Neural crest cell (in vitro differentiated cells): ENCODE data around the gene NEK7. TPM values are rescaled to one million over a fixed set of nuclear protein-coding genes. Genes with fewer than 3 reads are reported as not detected.

Experiments used
- DNase-seq: peaks from one replicate; pipeline ENCODE4 v3.0.0; 2021; ENCODE audit warnings: low read depth, mixed read lengths, low spot score
- H3K27ac Mint-ChIP-seq: one replicate; pipeline ENCODE4 v1.8.0; 2021; ENCODE audit warnings: mild to moderate bottlenecking, mixed read lengths; ENCODE audit not compliant: unreplicated experiment
- H3K27me3 Mint-ChIP-seq: 2 replicates; pipeline ENCODE4 v1.8.0; 2021; ENCODE audit warnings: low read depth, mild to moderate bottlenecking, mixed read lengths
- H3K36me3 Mint-ChIP-seq: 2 replicates; pipeline ENCODE4 v1.8.0; 2021; ENCODE audit warnings: low read depth, mild to moderate bottlenecking, mixed read lengths
- H3K4me1 Mint-ChIP-seq: 2 replicates; pipeline ENCODE4 v1.8.0; 2021; ENCODE audit warnings: mixed read lengths
- H3K4me3 Mint-ChIP-seq: one replicate; pipeline ENCODE4 v1.8.0; 2021; ENCODE audit warnings: mild to moderate bottlenecking, mixed read lengths
- H3K9me3 Mint-ChIP-seq: 2 replicates; pipeline ENCODE4 v1.8.0; 2021; ENCODE audit warnings: mixed read lengths
- total RNA-seq: library from RNA; stranded (reverse); gene quantifications from 2 replicates; pipeline ENCODE4 v1.2.1, GENCODE V29; 2021
- TF ChIP-seq, protein P1 (sequence below): fragments of 200-600 bp; sonication (generic); conservative IDR thresholded peaks from 2 replicates; pipeline ENCODE4 v1.5.0; 2021; ENCODE audit warnings: antibody characterized with exemption, mild to moderate bottlenecking

The NEK7 gene
- total RNA-seq, 1 donor from 2014 or later: 12.5 TPM

DNA sequence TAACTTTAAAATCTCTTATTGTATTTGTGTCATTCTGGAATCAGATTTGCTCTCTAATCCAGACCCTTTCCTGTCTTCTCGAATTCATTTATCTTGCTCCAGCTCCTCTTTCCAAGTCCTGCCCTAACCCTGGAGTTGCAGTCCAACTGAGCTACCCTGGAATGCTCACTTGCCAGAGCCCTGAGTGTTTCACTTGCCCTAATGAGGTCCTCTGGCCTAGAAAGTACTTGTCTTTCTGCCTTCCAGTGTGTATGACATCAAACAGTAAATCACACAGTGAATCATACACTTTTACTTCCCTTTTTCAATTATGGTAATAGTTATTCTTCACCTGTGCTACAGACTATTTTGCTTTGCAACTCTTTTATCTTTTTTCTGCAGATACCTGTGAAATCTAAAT lies 96.9 kb downstream of the NEK7 start:
- Mint-ChIP-seq H3K4me3 (no peak overlapping the region), H3K4me1 (no peaks in the 10 kb centered on the region), H3K27me3 (no peaks in the 10 kb centered on the region)

DNA sequence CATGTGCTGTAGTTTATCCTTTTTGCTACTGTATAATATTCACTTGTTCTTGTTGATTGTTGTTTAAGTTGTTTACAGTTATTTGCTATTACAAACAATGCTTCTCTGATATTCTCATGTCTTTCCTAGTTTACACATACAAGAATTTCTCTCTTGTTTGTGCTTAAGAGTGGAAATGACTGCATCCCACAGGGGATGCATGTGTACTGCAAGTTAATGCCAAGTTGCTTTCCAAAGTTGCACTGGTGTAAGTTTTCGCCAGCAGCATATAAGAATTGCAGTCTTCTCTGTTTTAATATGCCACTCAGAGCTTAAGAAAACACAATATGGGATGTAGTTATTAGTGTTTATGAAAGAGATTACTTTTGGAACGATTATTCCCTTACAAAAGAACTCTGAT lies 97.7 kb downstream of the NEK7 start:
- no peak overlapping the region for H3K27ac Mint-ChIP-seq
- H3K27me3 Mint-ChIP-seq: no peaks in the 10 kb centered on the region
- H3K36me3 Mint-ChIP-seq: peaks cover 4% of the 10 kb centered on the region
- no peaks in the 10 kb centered on the region for H3K9me3 Mint-ChIP-seq
- DNase-seq: no peak
- no peak overlapping the region for H3K4me3 Mint-ChIP-seq
- TF ChIP-seq, protein P1, sequence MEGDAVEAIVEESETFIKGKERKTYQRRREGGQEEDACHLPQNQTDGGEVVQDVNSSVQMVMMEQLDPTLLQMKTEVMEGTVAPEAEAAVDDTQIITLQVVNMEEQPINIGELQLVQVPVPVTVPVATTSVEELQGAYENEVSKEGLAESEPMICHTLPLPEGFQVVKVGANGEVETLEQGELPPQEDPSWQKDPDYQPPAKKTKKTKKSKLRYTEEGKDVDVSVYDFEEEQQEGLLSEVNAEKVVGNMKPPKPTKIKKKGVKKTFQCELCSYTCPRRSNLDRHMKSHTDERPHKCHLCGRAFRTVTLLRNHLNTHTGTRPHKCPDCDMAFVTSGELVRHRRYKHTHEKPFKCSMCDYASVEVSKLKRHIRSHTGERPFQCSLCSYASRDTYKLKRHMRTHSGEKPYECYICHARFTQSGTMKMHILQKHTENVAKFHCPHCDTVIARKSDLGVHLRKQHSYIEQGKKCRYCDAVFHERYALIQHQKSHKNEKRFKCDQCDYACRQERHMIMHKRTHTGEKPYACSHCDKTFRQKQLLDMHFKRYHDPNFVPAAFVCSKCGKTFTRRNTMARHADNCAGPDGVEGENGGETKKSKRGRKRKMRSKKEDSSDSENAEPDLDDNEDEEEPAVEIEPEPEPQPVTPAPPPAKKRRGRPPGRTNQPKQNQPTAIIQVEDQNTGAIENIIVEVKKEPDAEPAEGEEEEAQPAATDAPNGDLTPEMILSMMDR: peak; percentile 21
- no peaks in the 10 kb centered on the region for H3K4me1 Mint-ChIP-seq

More for the DNA sequence above, 96.9 kb downstream of the NEK7 start:
- TF ChIP-seq, protein P1: no peak
- Mint-ChIP-seq H3K36me3 (peaks cover 4% of the 10 kb centered on the region), H3K9me3 (no peaks in the 10 kb centered on the region), H3K27ac (no peak overlapping the region)
- DNase-seq: no peak

DNA sequence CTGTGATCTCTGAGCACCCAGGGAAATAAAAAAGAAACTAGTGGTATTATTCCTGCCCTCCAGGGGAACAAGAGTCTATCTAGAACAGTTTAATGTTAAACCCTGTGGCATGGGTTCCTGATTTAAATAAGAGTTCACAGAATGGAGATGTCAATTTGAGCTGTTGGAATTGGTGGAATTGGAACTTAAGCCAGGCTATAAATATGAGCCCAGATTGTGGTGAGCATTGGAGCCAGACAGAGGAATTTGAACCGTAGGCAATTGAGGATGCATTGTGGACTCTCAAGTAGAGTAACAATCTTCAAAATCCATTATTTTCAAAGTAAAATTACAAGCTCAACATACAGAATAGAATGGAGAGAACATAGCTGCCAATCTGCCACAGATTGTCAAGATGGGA lies 98.2 kb downstream of the NEK7 start:
- TF ChIP-seq, protein P1: no peak

DNA sequence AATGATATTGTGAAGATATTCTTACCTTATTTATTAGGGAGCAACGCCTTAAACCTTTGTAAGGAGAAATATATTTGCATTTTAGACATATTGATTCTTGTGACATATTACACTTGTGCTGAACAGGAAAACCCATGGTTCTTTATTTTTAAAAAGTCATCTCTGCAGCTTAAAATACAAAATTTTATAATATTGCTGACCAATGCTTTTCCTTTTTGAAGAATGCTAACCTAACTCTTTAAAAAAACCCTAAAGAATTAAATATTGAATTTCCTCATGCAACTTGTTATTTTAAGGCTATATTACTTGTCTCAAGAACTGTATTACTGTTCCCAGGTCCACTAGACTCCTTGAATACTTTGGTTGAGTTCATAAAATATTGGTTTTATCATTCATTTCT lies 99.0 kb downstream of the NEK7 start:
- Mint-ChIP-seq H3K4me1 (no peaks in the 10 kb centered on the region), H3K9me3 (no peaks in the 10 kb centered on the region), H3K4me3 (no peak overlapping the region), H3K36me3 (peaks cover 4% of the 10 kb centered on the region), H3K27me3 (no peaks in the 10 kb centered on the region), H3K27ac (no peak overlapping the region)
- DNase-seq: no peak
- TF ChIP-seq, protein P1: no peak

More for the DNA sequence above, 98.2 kb downstream of the NEK7 start:
- H3K4me3 Mint-ChIP-seq: no peak overlapping the region
- no peaks in the 10 kb centered on the region for H3K4me1 Mint-ChIP-seq
- no peaks in the 10 kb centered on the region for H3K27me3 Mint-ChIP-seq
- no peaks in the 10 kb centered on the region for H3K9me3 Mint-ChIP-seq
- H3K27ac Mint-ChIP-seq: no peak overlapping the region
- DNase-seq: no peak
- H3K36me3 Mint-ChIP-seq: peaks cover 4% of the 10 kb centered on the region

DNA sequence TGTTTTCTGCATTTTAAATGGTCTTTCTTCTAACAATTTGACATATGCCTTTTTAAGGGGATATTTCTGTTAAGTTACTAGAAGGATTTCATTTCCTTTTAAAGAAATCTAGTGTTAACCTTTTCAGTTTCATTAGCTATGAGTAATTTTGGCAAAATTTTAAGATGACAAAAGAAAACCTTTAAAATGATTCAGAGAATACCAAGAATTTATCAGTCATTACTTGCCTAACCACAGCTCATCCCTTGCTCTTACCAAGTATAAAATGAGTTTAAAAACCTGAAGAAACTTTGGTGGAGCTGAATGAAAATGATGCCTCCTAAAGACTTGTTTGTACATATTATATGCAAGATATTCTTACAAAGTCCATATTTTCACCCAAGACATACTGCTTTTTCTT lies 101.7 kb downstream of the NEK7 start:
- Mint-ChIP-seq H3K4me1 (no peaks in the 10 kb centered on the region), H3K9me3 (no peaks in the 10 kb centered on the region), H3K36me3 (no peaks in the 10 kb centered on the region), H3K27ac (no peak overlapping the region), H3K27me3 (no peaks in the 10 kb centered on the region), H3K4me3 (no peak overlapping the region)
- TF ChIP-seq, protein P1: no peak
- no peak for DNase-seq
